Measurements from ENCODE around the gene HDAC4.

- no peak for TF ChIP-seq XRCC5 (IDR thresholded peaks at IDR 0.05; ENCODE audit: low read depth, low read length)
- no peak for TF ChIP-seq POLR2A (conservative IDR thresholded peaks at IDR 0.05)
- no peak for TF ChIP-seq CBX5 (IDR thresholded peaks at IDR 0.05; ENCODE audit: borderline replicate concordance, low read depth)
- no peak for TF ChIP-seq CTCF (IDR thresholded peaks at IDR 0.05 in 2 of 3, conservative IDR thresholded peaks at IDR 0.05 in 1 of 3; ENCODE audit: insufficient read depth in 2 of 3, low read depth in 1 of 3, low read length in 3 of 3)
- TF ChIP-seq L3MBTL2 (IDR thresholded peaks at IDR 0.05) = no peak
- no peak for TF ChIP-seq SMARCA5 (IDR thresholded peaks at IDR 0.05)
- TF ChIP-seq SMAD3 (CRISPR knock-in tag; conservative IDR thresholded peaks at IDR 0.05) = no peak
- TF ChIP-seq ZFP91 (CRISPR knock-in tag; IDR thresholded peaks at IDR 0.05) = no peak
- no peak for TF ChIP-seq NCOA2 (IDR thresholded peaks at IDR 0.05; ENCODE audit: partially characterized antibody in 2 of 2)
- TF ChIP-seq, protein P1, sequence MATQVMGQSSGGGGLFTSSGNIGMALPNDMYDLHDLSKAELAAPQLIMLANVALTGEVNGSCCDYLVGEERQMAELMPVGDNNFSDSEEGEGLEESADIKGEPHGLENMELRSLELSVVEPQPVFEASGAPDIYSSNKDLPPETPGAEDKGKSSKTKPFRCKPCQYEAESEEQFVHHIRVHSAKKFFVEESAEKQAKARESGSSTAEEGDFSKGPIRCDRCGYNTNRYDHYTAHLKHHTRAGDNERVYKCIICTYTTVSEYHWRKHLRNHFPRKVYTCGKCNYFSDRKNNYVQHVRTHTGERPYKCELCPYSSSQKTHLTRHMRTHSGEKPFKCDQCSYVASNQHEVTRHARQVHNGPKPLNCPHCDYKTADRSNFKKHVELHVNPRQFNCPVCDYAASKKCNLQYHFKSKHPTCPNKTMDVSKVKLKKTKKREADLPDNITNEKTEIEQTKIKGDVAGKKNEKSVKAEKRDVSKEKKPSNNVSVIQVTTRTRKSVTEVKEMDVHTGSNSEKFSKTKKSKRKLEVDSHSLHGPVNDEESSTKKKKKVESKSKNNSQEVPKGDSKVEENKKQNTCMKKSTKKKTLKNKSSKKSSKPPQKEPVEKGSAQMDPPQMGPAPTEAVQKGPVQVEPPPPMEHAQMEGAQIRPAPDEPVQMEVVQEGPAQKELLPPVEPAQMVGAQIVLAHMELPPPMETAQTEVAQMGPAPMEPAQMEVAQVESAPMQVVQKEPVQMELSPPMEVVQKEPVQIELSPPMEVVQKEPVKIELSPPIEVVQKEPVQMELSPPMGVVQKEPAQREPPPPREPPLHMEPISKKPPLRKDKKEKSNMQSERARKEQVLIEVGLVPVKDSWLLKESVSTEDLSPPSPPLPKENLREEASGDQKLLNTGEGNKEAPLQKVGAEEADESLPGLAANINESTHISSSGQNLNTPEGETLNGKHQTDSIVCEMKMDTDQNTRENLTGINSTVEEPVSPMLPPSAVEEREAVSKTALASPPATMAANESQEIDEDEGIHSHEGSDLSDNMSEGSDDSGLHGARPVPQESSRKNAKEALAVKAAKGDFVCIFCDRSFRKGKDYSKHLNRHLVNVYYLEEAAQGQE (IDR thresholded peaks at IDR 0.05; ENCODE audit: borderline replicate concordance) = no peak
- TF ChIP-seq, protein P1 (CRISPR knock-in tag; IDR thresholded peaks at IDR 0.05; ENCODE audit: low read depth) = no peak
- no peak for TF ChIP-seq ATF7 (IDR thresholded peaks at IDR 0.05)
- TF ChIP-seq SMAD4 (CRISPR knock-in tag; conservative IDR thresholded peaks at IDR 0.05) = no peak
- no peak for TF ChIP-seq MEIS2 (IDR thresholded peaks at IDR 0.05; ENCODE audit: partially characterized antibody)
- TF ChIP-seq HMG20A (CRISPR knock-in tag; conservative IDR thresholded peaks at IDR 0.05) = no peak
Measured at GRCh38 chr2:239146741-239147181, 254.1 kb downstream of the HDAC4 start.
